Measurements from ENCODE around the gene PROK1.

DNA sequence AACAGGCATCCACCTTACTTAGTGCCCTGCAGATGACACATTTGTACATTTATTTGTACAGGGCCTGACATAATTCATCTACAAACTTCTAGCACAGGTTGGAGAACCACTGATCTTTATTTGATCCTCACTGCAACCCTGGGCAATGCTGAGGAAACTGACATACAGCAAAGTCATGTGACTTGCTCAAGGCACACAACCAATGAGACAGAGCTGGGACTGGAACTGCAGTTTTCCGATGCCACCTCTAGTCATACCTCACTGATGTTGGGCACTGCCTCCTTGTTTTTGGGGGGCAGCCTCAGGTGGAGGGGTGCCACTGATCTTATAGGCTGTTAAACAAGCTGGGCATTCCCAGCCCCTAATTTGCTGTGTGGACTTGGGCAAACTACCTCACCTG is 3.4 kb downstream of the PROK1 start:
- TF ChIP-seq SMC3 (IDR thresholded peaks at IDR 0.05; ENCODE audit: low read depth, low read length) (no peak), POLR2AphosphoS5 (IDR thresholded peaks at IDR 0.05; ENCODE audit: low read depth, low read length) (no peak), JUND (IDR thresholded peaks at IDR 0.05) (no peak), CTCF (IDR thresholded peaks at IDR 0.05) (no peak), NRF1 (IDR thresholded peaks at IDR 0.05; ENCODE audit: low read depth, low read length) (no peak)
- TF ChIP-seq, protein P1, sequence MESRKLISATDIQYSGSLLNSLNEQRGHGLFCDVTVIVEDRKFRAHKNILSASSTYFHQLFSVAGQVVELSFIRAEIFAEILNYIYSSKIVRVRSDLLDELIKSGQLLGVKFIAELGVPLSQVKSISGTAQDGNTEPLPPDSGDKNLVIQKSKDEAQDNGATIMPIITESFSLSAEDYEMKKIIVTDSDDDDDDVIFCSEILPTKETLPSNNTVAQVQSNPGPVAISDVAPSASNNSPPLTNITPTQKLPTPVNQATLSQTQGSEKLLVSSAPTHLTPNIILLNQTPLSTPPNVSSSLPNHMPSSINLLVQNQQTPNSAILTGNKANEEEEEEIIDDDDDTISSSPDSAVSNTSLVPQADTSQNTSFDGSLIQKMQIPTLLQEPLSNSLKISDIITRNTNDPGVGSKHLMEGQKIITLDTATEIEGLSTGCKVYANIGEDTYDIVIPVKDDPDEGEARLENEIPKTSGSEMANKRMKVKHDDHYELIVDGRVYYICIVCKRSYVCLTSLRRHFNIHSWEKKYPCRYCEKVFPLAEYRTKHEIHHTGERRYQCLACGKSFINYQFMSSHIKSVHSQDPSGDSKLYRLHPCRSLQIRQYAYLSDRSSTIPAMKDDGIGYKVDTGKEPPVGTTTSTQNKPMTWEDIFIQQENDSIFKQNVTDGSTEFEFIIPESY (IDR thresholded peaks at IDR 0.05; ENCODE audit: borderline replicate concordance, low read depth): no peak
